HepG2 (cell line): Measurements from ENCODE around the gene DSN1. TPM values are rescaled to one million over a fixed set of nuclear protein-coding genes. Genes with fewer than 3 reads are reported as not detected.

ENCODE experiments used
- CREBL2 ChIP-seq: sonication (generic); formaldehyde crosslinking; IDR thresholded peaks from 2 replicates; pipeline ENCODE4 v1.8.1; 2023; ENCODE audit warnings: missing genetic modification reagents, mild to moderate bottlenecking, borderline replicate concordance
- JUN ChIP-seq: sonication (generic); formaldehyde crosslinking; IDR thresholded peaks from 2 replicates; pipeline ENCODE4 v1.4.0; 2020; ENCODE audit warnings: mild to moderate bottlenecking, missing genetic modification reagents
- KLF16 ChIP-seq, 2 experiments: sonication (generic) in 1 of 2; formaldehyde crosslinking in 1 of 2; IDR thresholded peaks; 2 replicates each; pipeline versions ENCODE4 v1.6.1 to v1.8.0; 2016 to 2023; ENCODE audit warnings: missing genetic modification reagents in 2 of 2, missing compliant biosample characterization in 1 of 2
- MED13 ChIP-seq: sonication (generic); formaldehyde crosslinking; IDR thresholded peaks from 2 replicates; pipeline ENCODE4 v1.5.0; 2020; ENCODE audit warnings: missing genetic modification reagents
- NPAS2 ChIP-seq: sonication (generic); formaldehyde crosslinking; IDR thresholded peaks from 2 replicates; pipeline ENCODE4 v1.8.0; 2022; ENCODE audit warnings: mild to moderate bottlenecking, missing genetic modification reagents, borderline replicate concordance
- PCBP1 ChIP-seq: fragments of 200-400 bp; formaldehyde crosslinking; IDR thresholded peaks from 2 replicates; pipeline ENCODE4 v1.6.1; 2017; ENCODE audit warnings: mild to moderate bottlenecking, low read depth, low read length, borderline replicate concordance
- RELA ChIP-seq: sonication (generic); formaldehyde crosslinking; IDR thresholded peaks from 2 replicates; pipeline ENCODE4 v1.4.0; 2020; ENCODE audit warnings: missing genetic modification reagents
- RNF2 ChIP-seq: fragments of 450-650 bp; conservative IDR thresholded peaks from 2 replicates; pipeline ENCODE4 v1.6.1; 2016; ENCODE audit warnings: low read depth
- SMYD3 ChIP-seq: sonication (generic); formaldehyde crosslinking; IDR thresholded peaks from 2 replicates; pipeline ENCODE4 v1.8.1; 2023; ENCODE audit warnings: mild to moderate bottlenecking, missing genetic modification reagents
- SPEN ChIP-seq: sonication (generic); formaldehyde crosslinking; IDR thresholded peaks from 2 replicates; pipeline ENCODE4 v1.5.1; 2020; ENCODE audit warnings: low read depth, mild to moderate bottlenecking, missing genetic modification reagents
- SRSF1 ChIP-seq: fragments of 200-400 bp; formaldehyde crosslinking; optimal IDR thresholded peaks from 2 replicates; pipeline ENCODE3; 2017; ENCODE audit warnings: mild to moderate bottlenecking, low read depth, low read length, moderate library complexity
- SUZ12 ChIP-seq: fragments of 150-350 bp; IDR thresholded peaks from 2 replicates; pipeline ENCODE4 v1.6.1; 2014; ENCODE audit warnings: low read depth, low read length
- ZBTB33 ChIP-seq: sonication (generic); formaldehyde crosslinking; IDR thresholded peaks from 2 replicates; pipeline ENCODE4 v1.4.0; 2020; ENCODE audit warnings: missing genetic modification reagents
- ZBTB34 ChIP-seq: sonication (generic); formaldehyde crosslinking; IDR thresholded peaks from 2 replicates; pipeline ENCODE4 v1.8.0; 2022; ENCODE audit warnings: mild to moderate bottlenecking, missing genetic modification reagents
- ZBTB42 ChIP-seq: sonication (generic); formaldehyde crosslinking; IDR thresholded peaks from 2 replicates; pipeline ENCODE4 v1.5.0; 2020; ENCODE audit warnings: mild to moderate bottlenecking, missing genetic modification reagents
- ZNF256 ChIP-seq: sonication (generic); formaldehyde crosslinking; conservative IDR thresholded peaks from 2 replicates; pipeline ENCODE4 v1.4.0; 2020; ENCODE audit warnings: missing genetic modification reagents
- ZNF7 ChIP-seq: IDR thresholded peaks from 2 replicates; pipeline ENCODE4 v1.6.1; 2016; ENCODE audit warnings: missing biosample characterization, missing genetic modification reagents
- ZNF816 ChIP-seq: sonication (generic); formaldehyde crosslinking; IDR thresholded peaks from 2 replicates; pipeline ENCODE4 v1.8.0; 2022; ENCODE audit warnings: missing genetic modification reagents, mild to moderate bottlenecking, borderline replicate concordance
- ZNF841 ChIP-seq: sonication (generic); formaldehyde crosslinking; IDR thresholded peaks from 2 replicates; pipeline ENCODE4 v1.8.1; 2023; ENCODE audit warnings: missing genetic modification reagents, borderline replicate concordance
- ZNF883 ChIP-seq: sonication (generic); formaldehyde crosslinking; IDR thresholded peaks from 2 replicates; pipeline ENCODE4 v1.5.1; 2020; ENCODE audit warnings: mild to moderate bottlenecking, missing genetic modification reagents; ENCODE audit errors: not compliant biosample characterization
- polyA plus RNA-seq, 8 experiments: library from polyadenylated mRNA; depleted of rRNA in 3 of 8; stranded (reverse) in 7 of 8; unstranded in 1 of 8; fragments of >200 nt; fragmentation: Illumina TruSeq in 4 of 8; extraction: Trizol in 4 of 8; gene quantifications; 2 replicates each; pipeline versions ENCODE4 v1.2.1 to v1.2.3, GENCODE V29; 2011 to 2016; ENCODE audit warnings: low read depth in 4 of 8, missing spikeins in 1 of 8, mixed read lengths in 1 of 8; ENCODE audit not compliant: insufficient read depth in 1 of 8
- total RNA-seq, 5 experiments: library from RNA; depleted of rRNA; stranded (reverse); fragments of >200 nt; fragmentation: Illumina TruSeq; extraction: Trizol; gene quantifications; 2 replicates each; pipeline ENCODE4 v1.2.3, GENCODE V29; 2016; ENCODE audit warnings: low read depth in 1 of 5
- TF ChIP-seq, protein P1 (sequence below): sonication (generic); formaldehyde crosslinking; IDR thresholded peaks from 2 replicates; pipeline ENCODE4 v1.9.0; 2021; ENCODE audit warnings: missing genetic modification reagents, borderline replicate concordance
- TF ChIP-seq, protein P2 (sequence below): sonication (generic); formaldehyde crosslinking; conservative IDR thresholded peaks from 2 replicates; pipeline ENCODE4 v1.4.0; 2020; ENCODE audit warnings: missing genetic modification reagents

DSN1 gene
- total and polyA plus RNA-seq, 2 of the 13 experiments (the other 11 are each of a cell fraction or from before 2014, with no cell fraction given), result 18.7 to 53.7 TPM

DNA sequence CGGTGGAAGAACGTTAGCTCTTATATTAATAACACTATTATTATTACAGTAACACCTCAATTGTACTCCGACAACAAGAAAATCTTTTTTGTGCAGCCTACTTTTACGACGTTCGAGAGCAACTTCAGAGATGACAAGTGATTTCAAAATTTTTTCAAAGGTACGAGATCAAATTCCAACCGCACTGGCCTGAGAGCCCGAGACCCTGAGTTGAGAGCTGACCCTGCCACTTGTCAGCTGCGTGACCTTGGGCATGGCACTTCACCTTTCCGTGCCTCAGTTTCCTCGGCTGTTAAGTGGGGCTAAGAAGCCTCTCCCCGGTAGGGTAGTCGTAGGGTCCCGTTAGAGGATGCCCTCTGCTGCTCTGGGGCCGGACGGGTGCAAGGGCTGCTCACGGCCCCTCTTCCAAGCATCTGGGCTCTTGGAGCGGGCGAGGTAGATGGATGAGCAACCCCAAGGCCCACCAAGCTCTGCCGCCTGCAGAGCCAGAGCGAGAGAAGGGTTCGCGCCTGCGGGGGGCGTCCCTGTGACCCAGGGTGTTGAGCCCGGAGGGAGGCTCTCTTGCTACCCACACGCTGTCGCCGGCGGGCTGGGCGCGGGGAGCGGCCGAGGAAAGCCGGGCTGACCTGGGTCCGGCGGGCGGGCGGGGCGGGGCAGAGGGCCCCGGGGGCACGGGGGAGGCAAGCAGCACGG lies 28.2 kb downstream of the DSN1 start (continued):
- TF ChIP-seq ZNF883 (CRISPR knock-in tag) (peak; percentile 77), KLF16 (CRISPR knock-in tag; IDR thresholded peaks at IDR 0.05) (no peak), SPEN (CRISPR knock-in tag) (no peak), NPAS2 (no peak), ZBTB42 (CRISPR knock-in tag) (no peak), SRSF1 (peak; percentile 14), ZBTB33 (CRISPR knock-in tag) (no peak), MED13 (CRISPR knock-in tag) (peak; percentile 45; the same call in 1 of the 2 replicates), ZBTB34 (CRISPR knock-in tag) (no peak), JUN (CRISPR knock-in tag) (peak; percentile 25; the same call in 1 of the 2 replicates), ZNF841 (CRISPR knock-in tag) (no peak), RELA (CRISPR knock-in tag) (no peak), PCBP1 (no peak), CREBL2 (CRISPR knock-in tag) (0 out of 2 replicates have a peak, but pooled peaks have one; percentile 66), SMYD3 (CRISPR knock-in tag) (no peak), RNF2 (no peak), ZNF7 (CRISPR knock-in tag) (no peak), ZNF256 (CRISPR knock-in tag) (no peak; the same call in 1 of the 2 replicates), ZNF816 (0 out of 2 replicates have a peak, but pooled peaks have one; percentile 59), SUZ12 (no peak)
- TF ChIP-seq, protein P1, sequence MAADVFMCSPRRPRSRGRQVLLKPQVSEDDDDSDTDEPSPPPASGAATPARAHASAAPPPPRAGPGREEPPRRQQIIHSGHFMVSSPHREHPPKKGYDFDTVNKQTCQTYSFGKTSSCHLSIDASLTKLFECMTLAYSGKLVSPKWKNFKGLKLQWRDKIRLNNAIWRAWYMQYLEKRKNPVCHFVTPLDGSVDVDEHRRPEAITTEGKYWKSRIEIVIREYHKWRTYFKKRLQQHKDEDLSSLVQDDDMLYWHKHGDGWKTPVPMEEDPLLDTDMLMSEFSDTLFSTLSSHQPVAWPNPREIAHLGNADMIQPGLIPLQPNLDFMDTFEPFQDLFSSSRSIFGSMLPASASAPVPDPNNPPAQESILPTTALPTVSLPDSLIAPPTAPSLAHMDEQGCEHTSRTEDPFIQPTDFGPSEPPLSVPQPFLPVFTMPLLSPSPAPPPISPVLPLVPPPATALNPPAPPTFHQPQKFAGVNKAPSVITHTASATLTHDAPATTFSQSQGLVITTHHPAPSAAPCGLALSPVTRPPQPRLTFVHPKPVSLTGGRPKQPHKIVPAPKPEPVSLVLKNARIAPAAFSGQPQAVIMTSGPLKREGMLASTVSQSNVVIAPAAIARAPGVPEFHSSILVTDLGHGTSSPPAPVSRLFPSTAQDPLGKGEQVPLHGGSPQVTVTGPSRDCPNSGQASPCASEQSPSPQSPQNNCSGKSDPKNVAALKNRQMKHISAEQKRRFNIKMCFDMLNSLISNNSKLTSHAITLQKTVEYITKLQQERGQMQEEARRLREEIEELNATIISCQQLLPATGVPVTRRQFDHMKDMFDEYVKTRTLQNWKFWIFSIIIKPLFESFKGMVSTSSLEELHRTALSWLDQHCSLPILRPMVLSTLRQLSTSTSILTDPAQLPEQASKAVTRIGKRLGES, result no peak
- TF ChIP-seq, protein P2, sequence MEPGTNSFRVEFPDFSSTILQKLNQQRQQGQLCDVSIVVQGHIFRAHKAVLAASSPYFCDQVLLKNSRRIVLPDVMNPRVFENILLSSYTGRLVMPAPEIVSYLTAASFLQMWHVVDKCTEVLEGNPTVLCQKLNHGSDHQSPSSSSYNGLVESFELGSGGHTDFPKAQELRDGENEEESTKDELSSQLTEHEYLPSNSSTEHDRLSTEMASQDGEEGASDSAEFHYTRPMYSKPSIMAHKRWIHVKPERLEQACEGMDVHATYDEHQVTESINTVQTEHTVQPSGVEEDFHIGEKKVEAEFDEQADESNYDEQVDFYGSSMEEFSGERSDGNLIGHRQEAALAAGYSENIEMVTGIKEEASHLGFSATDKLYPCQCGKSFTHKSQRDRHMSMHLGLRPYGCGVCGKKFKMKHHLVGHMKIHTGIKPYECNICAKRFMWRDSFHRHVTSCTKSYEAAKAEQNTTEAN (CRISPR knock-in tag), result no peak
